OCI-LY7 (cell line): Measurements from ENCODE around the gene FOXA2. TPM values are rescaled to one million over a fixed set of nuclear protein-coding genes. Genes with fewer than 3 reads are reported as not detected.

Source experiments
- BruUV-seq: library from RNA; stranded (reverse); fragments of 400-500 nt; replicated peaks from 2 replicates; lab custom pipeline; 2021; lab: Mats Ljungman, UMichigan
- CTCF ChIA-PET: fragments of 300-600 bp; sonication (Branson Sonifier 250); formaldehyde crosslinking; loops from one replicate; lab custom pipeline; 2022; ENCODE audit warnings: antibody characterized with exemption; ENCODE audit not compliant: unreplicated experiment; lab: Charles Lee
- POLR2A ChIA-PET: fragments of 300-600 bp; sonication (Branson Sonifier 250); formaldehyde crosslinking; loops from one replicate; lab custom pipeline; 2022; ENCODE audit warnings: antibody characterized with exemption; lab: Charles Lee
- DNase-seq: peaks from one replicate; pipeline ENCODE4 v3.0.0-alpha.2; 2015; ENCODE audit warnings: low spot score
- H2AFZ ChIP-seq: fragments of 200-600 bp; sonication (generic), shearing (Covaris generic); 2 replicates; pipeline ENCODE4 v1.6.1; 2014; ENCODE audit warnings: mild to moderate bottlenecking, antibody characterized with exemption, low read length, moderate library complexity
- H3K27ac ChIP-seq: fragments of 200-600 bp; sonication (generic); 2 replicates; pipeline ENCODE4 v1.5.1; 2014; ENCODE audit warnings: mixed run types, low read depth, mild to moderate bottlenecking, moderate library complexity, low read length, inconsistent platforms; ENCODE audit not compliant: poor library complexity, severe bottlenecking
- H3K36me3 ChIP-seq: fragments of 200-600 bp; sonication (generic); 2 replicates; pipeline ENCODE4 v1.6.1; 2014; ENCODE audit warnings: mild to moderate bottlenecking, antibody characterized with exemption, low read length, moderate library complexity, mixed read lengths; ENCODE audit not compliant: insufficient read depth
- H3K4me1 ChIP-seq: fragments of 200-600 bp; sonication (generic); 2 replicates; pipeline ENCODE4 v1.5.1; 2014; ENCODE audit warnings: mild to moderate bottlenecking, low read length; ENCODE audit not compliant: insufficient read depth, poor library complexity, severe bottlenecking
- H3K4me2 ChIP-seq: fragments of 200-600 bp; sonication (generic); 2 replicates; pipeline ENCODE4 v1.6.1; 2014; ENCODE audit warnings: mild to moderate bottlenecking, low read length
- H3K4me3 ChIP-seq: fragments of 200-600 bp; sonication (generic); 2 replicates; pipeline ENCODE4 v1.5.1; 2014; ENCODE audit warnings: mild to moderate bottlenecking, low read depth, low read length; ENCODE audit not compliant: poor library complexity, severe bottlenecking
- H3K79me2 ChIP-seq: fragments of 200-600 bp; sonication (generic); 2 replicates; pipeline ENCODE4 v1.6.1; 2016; ENCODE audit warnings: low read depth, mild to moderate bottlenecking, low read length, moderate library complexity, mixed read lengths; ENCODE audit not compliant: insufficient read depth
- H3K9me2 ChIP-seq: fragments of 200-600 bp; sonication (generic); 2 replicates; pipeline ENCODE4 v1.6.1; 2016; ENCODE audit warnings: mild to moderate bottlenecking, low read length, mixed read lengths; ENCODE audit not compliant: insufficient read depth
- H3K9me3 ChIP-seq: fragments of 200-600 bp; sonication (generic); 2 replicates; pipeline ENCODE4 v1.6.1; 2014; ENCODE audit warnings: mild to moderate bottlenecking, mixed run types, low read length, mixed read lengths
- H4K20me1 ChIP-seq: fragments of 200-600 bp; sonication (generic); 2 replicates; pipeline ENCODE4 v1.6.1; 2014; ENCODE audit warnings: mild to moderate bottlenecking, antibody characterized with exemption, low read length, moderate library complexity, mixed read lengths; ENCODE audit not compliant: insufficient read depth
- EZH2phosphoT487 ChIP-seq: fragments of 200-600 bp; sonication (generic); IDR thresholded peaks from 2 replicates; pipeline ENCODE4 v1.6.1; 2018; ENCODE audit warnings: low read depth, borderline replicate concordance, mild to moderate bottlenecking, mixed run types, antibody characterized with exemption, low read length, moderate library complexity, mixed read lengths
- intact Hi-C: fragments of 100-400 bp; cut with micrococcal nuclease; formaldehyde crosslinking; loops from one replicate; pipeline ENCODE4 v1.10.0; 2022; ENCODE audit not compliant: unreplicated experiment
- total RNA-seq, 2 experiments: library from RNA; depleted of rRNA in 1 of 2; stranded (reverse); fragments of >200 nt in 1 of 2; shearing (Covaris generic) in 1 of 2; gene quantifications; 2 replicates each; pipeline ENCODE4 v1.2.3, GENCODE V29; 2014 to 2022
- TF ChIP-seq, protein P1 (sequence below): fragments of 200-600 bp; sonication (generic); conservative IDR thresholded peaks from 2 replicates; pipeline ENCODE4 v1.5.1; 2014; ENCODE audit warnings: mild to moderate bottlenecking, antibody characterized with exemption, low read length, moderate library complexity, mixed read lengths

The FOXA2 gene
- total RNA-seq, 2 experiments from 2014 or later, result not detected

DNA sequence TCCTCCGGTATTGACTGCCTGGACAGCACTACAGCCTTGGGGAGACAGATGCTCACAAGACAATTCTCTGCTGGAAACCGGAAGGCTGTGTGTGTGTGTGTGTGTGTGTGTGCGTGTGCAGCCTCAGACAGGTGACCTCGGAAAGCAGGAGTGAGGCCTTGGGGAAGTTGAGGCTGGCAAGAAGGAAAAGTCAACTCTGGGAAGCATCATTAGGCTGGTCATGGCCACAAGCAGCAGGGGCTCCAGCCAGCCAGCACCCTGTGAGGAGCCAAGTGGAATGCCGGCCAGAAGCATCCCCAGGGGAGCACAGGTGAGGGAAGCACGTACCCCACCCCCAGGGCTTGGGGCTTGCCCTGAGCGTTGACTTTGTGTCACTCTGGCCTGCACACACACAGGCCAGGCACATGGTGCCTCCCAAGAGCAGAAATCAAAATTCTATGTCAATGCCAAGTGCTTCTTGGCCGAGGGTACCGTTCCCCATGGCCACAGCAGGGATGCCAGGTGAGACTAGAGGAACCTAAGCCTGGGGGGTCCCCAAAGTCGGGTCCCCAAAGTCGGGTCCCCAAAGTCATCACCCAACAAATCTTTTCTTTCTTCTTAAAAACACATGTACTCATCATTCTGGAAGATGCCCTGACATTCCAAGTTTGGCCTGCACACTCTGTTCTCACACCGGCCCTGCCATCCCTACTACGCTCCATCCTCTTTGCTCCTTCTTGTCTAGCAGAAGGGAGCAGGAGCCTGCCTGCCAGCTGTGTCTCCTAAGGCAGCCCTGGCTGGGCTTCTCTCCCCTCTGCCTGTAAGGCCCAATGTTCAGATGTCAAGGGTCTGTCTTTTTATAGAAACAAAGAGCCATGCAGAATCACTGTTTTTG, 26.7 kb downstream of the FOXA2 start:
- DNase-seq, result no peak
- H3K79me2 ChIP-seq, result no peaks in the 10 kb centered on the region
- POLR2A ChIA-PET, result no interaction called here
- H3K4me2 ChIP-seq, result no peak overlapping the region
- H2AFZ ChIP-seq, result no peak overlapping the region
- CTCF ChIA-PET, result no interaction called here
- TF ChIP-seq, protein P1, sequence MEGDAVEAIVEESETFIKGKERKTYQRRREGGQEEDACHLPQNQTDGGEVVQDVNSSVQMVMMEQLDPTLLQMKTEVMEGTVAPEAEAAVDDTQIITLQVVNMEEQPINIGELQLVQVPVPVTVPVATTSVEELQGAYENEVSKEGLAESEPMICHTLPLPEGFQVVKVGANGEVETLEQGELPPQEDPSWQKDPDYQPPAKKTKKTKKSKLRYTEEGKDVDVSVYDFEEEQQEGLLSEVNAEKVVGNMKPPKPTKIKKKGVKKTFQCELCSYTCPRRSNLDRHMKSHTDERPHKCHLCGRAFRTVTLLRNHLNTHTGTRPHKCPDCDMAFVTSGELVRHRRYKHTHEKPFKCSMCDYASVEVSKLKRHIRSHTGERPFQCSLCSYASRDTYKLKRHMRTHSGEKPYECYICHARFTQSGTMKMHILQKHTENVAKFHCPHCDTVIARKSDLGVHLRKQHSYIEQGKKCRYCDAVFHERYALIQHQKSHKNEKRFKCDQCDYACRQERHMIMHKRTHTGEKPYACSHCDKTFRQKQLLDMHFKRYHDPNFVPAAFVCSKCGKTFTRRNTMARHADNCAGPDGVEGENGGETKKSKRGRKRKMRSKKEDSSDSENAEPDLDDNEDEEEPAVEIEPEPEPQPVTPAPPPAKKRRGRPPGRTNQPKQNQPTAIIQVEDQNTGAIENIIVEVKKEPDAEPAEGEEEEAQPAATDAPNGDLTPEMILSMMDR, result no peak
- no peak for TF ChIP-seq EZH2phosphoT487
- intact Hi-C loops, result no loop called here
- H3K36me3 ChIP-seq, result no peaks in the 10 kb centered on the region
- no peak overlapping the region for H3K4me3 ChIP-seq
- no peaks in the 10 kb centered on the region for H4K20me1 ChIP-seq
- no peak overlapping the region for H3K27ac ChIP-seq
- H3K9me2 ChIP-seq, result no peaks in the 10 kb centered on the region
- H3K9me3 ChIP-seq, result no peaks in the 10 kb centered on the region
- BruUV-seq, result no TSS peak
- H3K4me1 ChIP-seq, result no peaks in the 10 kb centered on the region

DNA sequence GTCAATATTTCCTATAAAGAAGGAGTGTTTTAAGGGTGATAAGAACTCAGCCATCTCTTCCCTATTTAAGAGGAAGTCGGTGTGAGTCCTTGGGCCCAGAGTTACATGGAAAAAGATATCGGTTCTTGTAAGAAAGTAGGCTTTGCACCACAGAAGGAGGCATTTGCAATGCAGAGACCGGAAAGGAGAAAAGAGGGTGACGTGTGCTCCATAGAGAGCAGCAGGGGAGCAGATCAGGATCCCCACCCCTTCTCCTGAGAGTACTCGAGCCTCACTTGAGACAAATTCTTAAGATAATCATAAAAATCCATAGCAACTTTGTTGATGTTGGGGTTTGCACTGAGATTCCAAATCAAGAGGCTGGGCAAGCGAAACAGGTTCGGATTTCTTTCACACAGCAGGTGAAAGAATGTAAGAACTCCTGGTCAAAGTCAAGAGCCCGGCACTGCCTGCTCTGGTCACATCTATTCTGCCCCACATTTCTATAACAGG, 27.8 kb downstream of the FOXA2 start:
- BruUV-seq, result no TSS peak
- DNase-seq, result no peak

More for the DNA sequence above, 27.8 kb downstream of the FOXA2 start:
- H3K9me3 ChIP-seq, result no peaks in the 10 kb centered on the region
- no peaks in the 10 kb centered on the region for H3K9me2 ChIP-seq
- CTCF ChIA-PET, result no interaction called here
- no peak overlapping the region for H3K4me2 ChIP-seq
- no peaks in the 10 kb centered on the region for H3K36me3 ChIP-seq
- H3K27ac ChIP-seq, result no peak overlapping the region
- POLR2A ChIA-PET, result no interaction called here
- intact Hi-C loops, result no loop called here
- no peak overlapping the region for H3K4me3 ChIP-seq
- no peak overlapping the region for H2AFZ ChIP-seq
- TF ChIP-seq EZH2phosphoT487, result no peak
- TF ChIP-seq, protein P1, result no peak
- no peaks in the 10 kb centered on the region for H3K4me1 ChIP-seq
- H3K79me2 ChIP-seq, result no peaks in the 10 kb centered on the region
- H4K20me1 ChIP-seq, result no peaks in the 10 kb centered on the region
